GM18861 (cell line): ENCODE measurements around the gene KRT83.

Source experiments
- ATAC-seq: cut with Tn5 transposase; IDR thresholded peaks from one replicate; pipeline ENCODE4 v1.9.1; 2021; ENCODE audit not compliant: unreplicated experiment

KRT83 gene

DNA sequence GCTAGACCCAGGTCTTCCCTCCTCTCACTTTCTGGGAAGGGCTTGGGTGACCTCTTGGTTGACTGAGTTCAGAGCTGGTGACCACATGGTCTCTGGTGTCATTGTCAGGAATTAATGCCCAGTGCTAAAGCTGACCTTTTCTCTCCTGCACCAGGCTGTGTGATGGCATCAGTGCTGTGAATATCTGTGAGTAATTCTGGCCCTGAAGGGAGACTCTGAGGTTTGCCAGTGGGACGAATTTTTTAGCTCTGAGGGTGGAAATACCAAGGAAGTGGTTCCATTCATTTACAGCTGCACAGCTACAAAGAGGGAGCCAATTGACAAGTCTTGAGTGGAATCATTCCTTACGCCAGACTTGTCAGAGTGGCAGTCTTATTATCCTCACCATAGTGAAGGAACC is 53.0 kb downstream of the KRT83 start:
- no peak for ATAC-seq

DNA sequence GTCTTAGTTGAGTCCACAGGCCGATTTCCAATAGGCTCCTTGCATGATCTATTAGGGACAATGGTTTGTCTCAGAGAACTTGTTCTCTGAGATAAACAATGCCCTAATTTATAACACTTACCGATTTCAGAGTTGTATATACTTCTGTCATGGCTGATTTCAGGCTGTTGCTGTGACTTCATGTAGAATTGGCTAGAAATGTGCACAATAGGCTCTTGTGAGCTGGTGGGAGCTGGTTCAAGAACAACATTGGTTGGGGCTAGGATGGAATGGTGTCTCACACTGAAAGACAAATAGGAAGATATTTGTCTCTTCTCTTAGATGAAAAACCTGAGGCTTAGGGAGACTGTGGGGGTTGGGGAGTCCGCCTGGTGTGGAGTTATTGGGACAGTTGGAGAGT is 53.5 kb downstream of the KRT83 start:
- ATAC-seq: no peak

DNA sequence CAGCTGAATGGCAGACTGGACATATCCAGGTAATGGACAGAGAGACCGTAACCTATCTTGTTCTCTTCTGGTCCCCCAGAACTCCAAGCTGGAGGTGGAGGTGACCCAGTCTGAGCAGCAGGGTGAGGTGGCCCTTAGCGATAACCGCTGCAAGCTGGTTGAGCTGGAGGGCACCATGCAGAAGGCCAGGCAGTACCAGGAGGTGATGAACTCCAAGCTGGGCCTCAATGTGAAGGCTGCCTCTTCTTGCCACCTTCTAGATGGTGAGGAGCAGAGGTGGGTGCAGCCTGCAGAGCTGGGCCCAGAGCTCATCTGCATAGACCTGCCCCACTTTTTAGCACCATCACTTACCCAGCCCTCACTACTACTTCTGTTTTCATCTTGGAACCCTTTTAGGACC is 53.9 kb downstream of the KRT83 start:
- ATAC-seq: no peak

DNA sequence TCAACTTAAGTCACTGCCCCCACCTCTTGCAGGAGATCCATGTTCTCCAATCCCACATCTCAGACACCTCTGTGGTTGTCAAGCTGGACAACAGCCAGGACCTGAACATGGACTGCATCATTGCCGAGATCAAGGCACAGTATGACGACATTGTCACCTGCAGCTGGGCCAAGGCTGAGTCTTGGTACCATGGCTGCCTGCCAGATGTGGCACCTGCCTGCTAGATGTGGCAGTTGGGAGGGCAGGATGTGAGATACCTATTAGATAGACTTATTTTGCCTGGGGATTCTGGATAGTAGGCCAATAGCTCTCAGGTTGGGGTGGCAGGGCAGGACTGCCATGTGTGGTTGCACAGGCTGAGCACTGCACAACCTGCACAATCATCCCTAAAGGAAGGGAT is 54.7 kb downstream of the KRT83 start:
- no peak for ATAC-seq

DNA sequence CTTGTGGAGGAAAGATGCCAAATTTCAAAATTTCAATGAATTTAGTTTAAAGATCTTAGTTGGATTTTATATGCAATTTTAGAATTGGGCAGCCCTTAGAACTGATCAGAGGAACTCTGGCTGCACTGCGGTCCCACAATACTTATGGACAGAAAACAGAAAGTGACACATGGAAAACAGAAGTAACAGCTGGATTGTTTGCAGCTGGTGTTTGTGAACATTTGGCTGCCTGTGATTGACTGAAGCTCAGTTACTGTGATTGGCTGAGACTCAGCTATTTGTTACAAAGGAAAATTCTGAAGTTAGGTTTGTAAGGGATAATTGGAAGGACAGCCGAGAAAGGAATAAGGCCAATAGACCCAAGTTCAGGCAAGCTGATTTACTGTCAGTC is 56.8 kb downstream of the KRT83 start:
- ATAC-seq: no peak
